Right hindlimb (tissue), 1 donor: Measurements from ENCODE around the gene KCNC3.

Source experiments
- DNase-seq: peaks from one replicate; pipeline ENCODE4 v3.0.0-alpha.2; 2018

KCNC3 gene

GRCh38 chr19:50309396-50310125, 19.6 kb downstream of the KCNC3 start:
- DNase-seq = no peak

GRCh38 chr19:50308991-50309390, 20.2 kb downstream of the KCNC3 start:
- DNase-seq = no peak

- DNase-seq = no peak
These were observed 25.6 kb downstream of the KCNC3 start for GRCh38 chr19:50303558-50303957.

DNA sequence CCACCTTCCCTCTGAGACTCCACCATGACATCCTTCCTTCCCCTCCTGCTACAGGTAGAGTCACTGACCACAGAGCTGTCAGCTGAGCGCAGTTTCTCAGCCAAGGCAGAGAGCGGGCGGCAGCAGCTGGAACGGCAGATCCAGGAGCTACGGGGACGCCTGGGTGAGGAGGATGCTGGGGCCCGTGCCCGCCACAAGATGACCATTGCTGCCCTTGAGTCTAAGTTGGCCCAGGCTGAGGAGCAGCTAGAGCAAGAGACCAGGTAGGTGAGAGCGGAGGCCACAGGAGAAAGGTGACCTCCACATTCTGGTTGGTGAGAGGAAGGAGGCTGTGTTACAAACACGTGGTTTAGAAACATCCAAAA, 27.6 kb downstream of the KCNC3 start:
- no peak for DNase-seq

DNA sequence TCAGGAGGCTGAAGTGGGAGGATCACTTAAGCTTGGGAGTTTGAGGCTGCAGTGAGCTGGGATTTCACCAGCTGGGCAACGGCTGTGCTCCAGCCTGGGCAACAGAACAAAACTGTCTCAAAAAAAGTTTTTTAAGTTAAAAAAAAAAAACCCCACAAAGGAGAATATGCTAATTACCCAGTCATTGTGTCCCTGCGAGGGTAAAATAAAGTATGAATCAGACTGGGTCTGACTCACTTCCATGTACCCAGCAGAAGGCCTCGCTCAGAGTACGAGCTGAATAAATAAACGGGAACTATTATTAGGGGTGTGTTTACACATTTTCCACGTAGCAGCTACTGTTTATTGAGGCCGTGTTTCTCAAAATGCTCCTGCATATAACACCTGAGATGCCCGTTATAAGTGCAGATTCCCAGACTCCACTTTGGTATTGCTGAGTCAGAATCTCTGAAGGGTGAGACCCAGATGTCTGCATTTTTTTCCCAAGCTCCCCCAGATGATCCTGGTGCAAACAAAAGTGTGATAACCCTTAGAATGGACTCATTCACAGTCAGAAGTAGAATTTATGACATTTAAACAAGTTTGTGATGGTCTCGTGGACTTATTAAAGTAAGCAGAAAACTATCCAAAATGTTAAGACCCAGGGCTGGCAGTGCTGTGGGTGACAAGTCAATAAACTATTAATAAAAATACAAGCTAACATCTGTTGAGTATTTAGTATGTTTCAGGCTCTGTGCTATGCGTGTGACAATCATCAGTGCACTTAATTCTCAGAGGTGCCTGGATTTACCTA, 28.2 kb downstream of the KCNC3 start:
- DNase-seq = no peak

GRCh38 chr19:50300051-50300450, 29.1 kb downstream of the KCNC3 start:
- DNase-seq = no peak

DNA sequence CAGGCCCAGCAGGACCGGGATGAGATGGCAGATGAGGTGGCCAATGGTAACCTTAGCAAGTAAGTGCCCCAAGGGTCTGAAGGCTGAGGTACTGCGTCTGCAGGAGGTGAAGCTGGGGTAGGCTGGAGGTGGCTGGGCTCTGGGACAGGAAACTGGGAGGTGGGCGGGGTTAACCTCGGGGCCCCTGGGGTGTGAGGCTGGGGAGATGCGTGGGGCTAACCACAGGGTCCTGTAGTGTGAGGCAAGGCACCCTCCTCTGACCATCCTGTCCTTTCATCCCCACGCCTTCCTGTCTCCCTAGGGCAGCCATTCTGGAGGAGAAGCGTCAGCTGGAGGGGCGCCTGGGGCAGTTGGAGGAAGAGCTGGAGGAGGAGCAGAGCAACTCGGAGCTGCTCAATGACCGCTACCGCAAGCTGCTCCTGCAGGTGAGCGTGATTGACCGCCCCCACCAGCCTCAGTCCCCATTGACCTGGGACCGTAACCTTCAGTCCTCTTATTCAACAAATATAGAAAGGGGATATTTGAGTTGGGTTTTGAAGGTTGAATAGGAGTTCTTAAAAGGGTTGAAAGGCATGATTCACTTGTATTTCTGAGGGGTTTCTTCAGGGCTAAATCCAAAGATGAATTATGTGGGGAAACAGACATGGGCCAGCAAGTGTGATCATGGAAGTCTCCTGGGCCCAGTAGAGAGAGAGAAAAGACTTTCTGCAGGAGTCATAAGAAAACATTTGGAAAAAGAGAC, 35.7 kb downstream of the KCNC3 start:
- no peak for DNase-seq

DNA sequence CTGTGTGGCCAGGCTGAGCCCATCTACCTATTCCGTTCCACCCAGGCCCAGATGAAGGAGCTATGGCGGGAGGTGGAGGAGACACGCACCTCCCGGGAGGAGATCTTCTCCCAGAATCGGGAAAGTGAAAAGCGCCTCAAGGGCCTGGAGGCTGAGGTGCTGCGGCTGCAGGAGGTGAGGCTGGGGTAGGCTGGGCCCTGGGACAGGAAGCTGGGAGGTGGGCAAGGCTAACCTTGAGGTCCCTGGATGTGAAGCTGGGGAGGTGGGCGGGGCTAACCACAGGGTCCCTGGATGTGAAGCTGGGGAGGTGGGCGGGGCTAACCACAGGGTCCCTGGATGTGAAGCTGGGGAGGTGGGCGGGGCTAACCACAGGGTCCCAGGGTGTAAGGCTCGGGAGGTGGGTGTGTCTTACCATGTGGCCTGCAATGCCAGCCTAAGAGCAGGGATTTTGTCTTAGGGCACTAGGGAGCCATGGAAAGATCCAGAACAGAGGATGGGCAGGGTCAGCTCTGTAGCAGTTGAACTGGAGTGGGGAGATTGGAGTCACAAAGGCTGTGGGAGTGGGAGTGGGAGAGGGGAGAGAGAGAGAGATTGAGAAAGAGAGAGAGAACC, 36.9 kb downstream of the KCNC3 start:
- no peak for DNase-seq

DNA sequence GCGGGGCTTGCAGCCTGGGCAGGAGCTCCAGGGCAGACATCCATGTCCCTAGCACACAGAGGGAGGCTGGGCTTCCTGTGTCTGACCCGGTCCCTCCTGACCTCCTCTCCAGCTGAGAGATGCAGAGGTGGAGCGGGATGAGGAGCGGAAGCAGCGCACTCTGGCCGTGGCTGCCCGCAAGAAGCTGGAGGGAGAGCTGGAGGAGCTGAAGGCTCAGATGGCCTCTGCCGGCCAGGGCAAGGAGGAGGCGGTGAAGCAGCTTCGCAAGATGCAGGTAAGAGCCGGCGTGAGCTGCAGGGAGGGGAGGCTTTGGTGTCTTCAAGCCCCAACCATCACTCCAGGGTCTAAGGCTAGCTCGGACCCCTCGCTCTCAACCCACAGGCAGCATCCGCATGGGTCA, 38.4 kb downstream of the KCNC3 start:
- DNase-seq = no peak

DNA sequence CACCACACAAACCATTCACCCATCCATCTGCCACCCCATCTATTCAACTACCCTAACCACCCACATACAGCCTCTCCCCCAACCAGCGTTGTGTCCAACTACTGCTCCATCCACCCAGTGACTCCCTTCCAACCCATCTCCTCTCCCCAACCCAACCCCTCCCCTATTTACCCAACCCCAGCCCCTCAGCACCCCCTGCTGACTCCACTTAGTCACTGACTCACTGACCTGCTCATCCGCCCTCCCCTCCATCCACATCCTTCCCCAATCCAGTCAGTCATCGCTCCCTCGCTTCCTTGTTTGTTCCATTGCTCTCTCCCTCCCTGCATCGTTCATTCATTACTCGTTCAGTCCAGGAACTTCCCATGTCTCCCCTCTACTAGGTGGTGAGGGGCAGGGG, 39.2 kb downstream of the KCNC3 start:
- no peak for DNase-seq

DNA sequence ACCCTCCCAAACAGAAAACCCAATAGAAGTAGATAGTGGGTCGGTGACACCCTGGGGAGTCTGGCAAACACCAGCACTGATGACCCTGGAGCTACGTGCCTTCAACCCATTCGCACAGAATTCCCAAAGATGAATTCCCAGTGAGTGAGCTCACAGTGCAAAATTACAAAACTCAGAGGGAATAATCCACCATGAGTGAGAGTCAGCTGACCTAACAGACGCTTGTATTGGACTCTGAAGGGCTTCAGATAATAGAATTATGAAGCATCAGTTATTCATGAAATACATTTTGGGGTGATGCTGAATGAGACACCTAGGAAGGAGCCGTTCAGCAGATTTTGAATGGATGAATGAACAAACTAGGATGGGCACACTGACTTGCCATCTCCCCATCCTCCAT, 40.2 kb downstream of the KCNC3 start:
- DNase-seq = no peak

- DNase-seq = no peak
These were observed 41.8 kb downstream of the KCNC3 start for GRCh38 chr19:50287331-50287730.

DNA sequence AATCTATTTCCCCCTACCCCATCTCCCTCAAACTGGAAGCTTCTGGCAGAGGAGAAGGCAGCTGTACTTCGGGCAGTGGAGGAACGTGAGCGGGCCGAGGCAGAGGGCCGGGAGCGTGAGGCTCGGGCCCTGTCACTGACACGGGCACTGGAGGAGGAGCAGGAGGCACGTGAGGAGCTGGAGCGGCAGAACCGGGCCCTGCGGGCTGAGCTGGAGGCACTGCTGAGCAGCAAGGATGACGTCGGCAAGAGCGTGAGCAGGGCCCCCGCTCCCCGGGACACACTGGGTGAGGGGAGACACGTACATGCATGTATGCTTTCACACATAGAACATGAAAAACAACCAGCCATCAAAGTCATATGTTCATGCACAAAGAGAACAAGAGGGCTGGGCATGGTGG, 42.7 kb downstream of the KCNC3 start:
- no peak for DNase-seq

DNA sequence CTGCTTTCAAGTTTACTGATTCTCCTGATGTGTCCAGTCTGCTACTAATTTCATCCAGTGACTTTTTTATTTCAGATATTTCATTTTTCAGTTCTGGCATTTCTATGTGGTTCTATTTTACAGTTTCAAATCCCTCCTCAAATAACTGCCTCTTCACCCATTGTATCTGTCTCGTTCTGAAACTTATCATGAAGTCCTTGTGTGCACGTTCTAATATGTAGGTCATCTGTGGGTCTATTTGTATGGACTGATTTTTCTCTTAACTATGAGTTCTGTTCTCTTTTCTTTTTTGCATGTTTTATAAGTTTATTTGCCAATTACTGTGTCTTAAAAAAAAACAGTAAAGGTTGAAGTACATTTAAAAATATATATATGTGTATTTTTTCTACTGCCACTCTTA, 43.3 kb downstream of the KCNC3 start:
- DNase-seq = no peak

DNA sequence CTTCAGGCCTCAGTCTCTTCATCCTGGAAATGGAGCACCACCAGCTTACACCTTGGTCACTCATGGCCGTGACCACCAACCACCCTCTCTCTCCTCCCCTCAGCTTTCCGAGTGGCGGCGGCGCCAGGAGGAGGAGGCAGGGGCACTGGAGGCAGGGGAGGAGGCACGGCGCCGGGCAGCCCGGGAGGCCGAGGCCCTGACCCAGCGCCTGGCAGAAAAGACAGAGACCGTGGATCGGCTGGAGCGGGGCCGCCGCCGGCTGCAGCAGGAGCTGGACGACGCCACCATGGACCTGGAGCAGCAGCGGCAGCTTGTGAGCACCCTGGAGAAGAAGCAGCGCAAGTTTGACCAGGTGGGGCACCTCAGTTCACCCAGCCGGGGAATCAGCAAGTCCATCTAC, 47.7 kb downstream of the KCNC3 start:
- DNase-seq = no peak

GRCh38 chr19:50280983-50281382, 48.2 kb downstream of the KCNC3 start:
- DNase-seq = no peak

- DNase-seq = no peak
These were observed 49.1 kb downstream of the KCNC3 start for GRCh38 chr19:50280074-50280473.

- no peak for DNase-seq
These were observed 51.1 kb downstream of the KCNC3 start for GRCh38 chr19:50277966-50278580.

GRCh38 chr19:50276370-50277063, 52.7 kb downstream of the KCNC3 start:
- no peak for DNase-seq

DNA sequence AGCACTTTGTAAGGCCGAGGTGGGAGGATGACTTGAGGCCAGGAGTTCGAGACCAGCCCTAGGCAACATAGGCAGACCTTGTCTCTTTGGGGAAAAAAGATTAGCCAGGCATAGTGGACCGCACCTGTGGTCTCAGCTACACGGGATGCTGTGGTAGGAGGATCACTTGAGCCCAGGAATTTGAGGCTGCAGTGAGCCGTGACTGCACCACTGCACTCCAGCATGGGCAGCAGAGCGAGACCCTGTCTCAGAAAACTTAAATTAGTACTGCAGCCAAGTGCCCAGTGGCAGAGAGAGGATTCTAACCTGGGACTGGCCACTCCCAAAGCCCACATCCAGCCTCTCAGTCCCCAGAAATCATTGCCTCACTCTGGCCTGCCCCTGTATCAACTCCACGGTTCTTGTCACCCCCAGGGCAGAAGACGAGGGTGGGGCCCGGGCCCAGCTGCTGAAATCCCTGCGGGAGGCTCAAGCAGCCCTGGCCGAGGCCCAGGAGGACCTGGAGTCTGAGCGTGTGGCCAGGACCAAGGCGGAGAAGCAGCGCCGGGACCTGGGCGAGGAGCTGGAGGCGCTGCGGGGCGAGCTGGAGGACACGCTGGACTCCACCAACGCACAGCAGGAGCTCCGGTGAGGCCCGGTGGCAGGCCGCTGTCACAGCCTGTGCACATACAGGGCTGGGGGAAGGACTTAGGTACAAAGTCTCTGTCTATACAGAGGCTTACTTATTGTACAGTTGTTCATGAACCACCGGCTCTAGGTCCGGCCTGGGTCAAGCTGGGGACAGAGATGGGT, 53.4 kb downstream of the KCNC3 start:
- DNase-seq = no peak

- DNase-seq = no peak
These were observed 55.4 kb downstream of the KCNC3 start for GRCh38 chr19:50273821-50274220.
